ENCODE data around the gene RPP21.

The RPP21 gene

DNA sequence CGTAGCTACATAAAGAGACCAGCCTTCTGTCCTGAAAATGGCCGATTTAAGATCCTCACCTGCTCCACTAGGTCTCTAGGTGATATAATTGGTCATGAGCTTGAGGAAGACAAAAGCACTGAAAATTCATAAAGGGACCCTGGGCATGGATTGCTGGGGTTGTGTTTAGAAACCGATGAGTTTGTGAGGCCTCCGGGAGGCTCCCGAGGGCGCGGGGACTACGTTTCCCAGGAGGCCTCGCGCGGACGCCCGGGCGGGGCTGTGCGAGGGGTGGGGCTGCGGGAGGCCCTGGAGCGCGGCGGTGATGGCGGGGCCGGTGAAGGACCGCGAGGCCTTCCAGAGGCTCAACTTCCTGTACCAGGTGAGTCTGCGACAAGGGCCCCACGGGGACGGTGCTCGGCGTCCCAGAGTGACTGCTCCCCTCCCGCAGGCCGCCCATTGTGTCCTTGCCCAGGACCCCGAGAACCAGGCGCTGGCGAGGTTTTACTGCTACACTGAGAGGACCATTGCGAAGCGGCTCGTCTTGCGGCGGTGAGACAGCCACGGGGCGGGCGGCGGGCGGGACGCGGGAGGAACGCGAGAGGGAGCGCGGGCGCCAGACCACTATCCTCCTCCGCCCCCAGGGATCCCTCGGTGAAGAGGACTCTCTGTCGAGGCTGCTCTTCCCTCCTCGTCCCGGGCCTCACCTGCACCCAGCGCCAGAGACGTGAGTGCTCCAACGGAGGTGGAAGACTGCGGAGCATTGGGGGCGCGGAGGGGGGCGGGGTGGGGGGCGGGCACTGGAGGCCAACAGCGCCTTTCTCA is at the start of gene RPP21:
RPP21 (plus strand) TSS at position 289 of the 804 bp plus-strand sequence; CDS start at position 305, 16 bp downstream.
- CTCF ChIA-PET: no interaction called here
- TF ChIP-seq TARDBP (IDR thresholded peaks at IDR 0.05): no peak
- TF ChIP-seq CTBP1 (IDR thresholded peaks at IDR 0.05; ENCODE audit: borderline replicate concordance): no peak
- peak; percentile 72 for TF ChIP-seq L3MBTL2 (conservative IDR thresholded peaks at IDR 0.05)
- TF ChIP-seq ELF4 (IDR thresholded peaks at IDR 0.05): peak; percentile 67
- TF ChIP-seq FOXA1 (IDR thresholded peaks at IDR 0.05): no peak
- TF ChIP-seq, protein P1, sequence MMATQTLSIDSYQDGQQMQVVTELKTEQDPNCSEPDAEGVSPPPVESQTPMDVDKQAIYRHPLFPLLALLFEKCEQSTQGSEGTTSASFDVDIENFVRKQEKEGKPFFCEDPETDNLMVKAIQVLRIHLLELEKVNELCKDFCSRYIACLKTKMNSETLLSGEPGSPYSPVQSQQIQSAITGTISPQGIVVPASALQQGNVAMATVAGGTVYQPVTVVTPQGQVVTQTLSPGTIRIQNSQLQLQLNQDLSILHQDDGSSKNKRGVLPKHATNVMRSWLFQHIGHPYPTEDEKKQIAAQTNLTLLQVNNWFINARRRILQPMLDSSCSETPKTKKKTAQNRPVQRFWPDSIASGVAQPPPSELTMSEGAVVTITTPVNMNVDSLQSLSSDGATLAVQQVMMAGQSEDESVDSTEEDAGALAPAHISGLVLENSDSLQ (IDR thresholded peaks at IDR 0.05): no peak
- TF ChIP-seq ZNF384 (IDR thresholded peaks at IDR 0.05): no peak
- TF ChIP-seq NFRKB (IDR thresholded peaks at IDR 0.05): no peak
- no peak for TF ChIP-seq BHLHE40 (IDR thresholded peaks at IDR 0.05; ENCODE audit: borderline replicate concordance)
- POLR2A ChIA-PET: interaction anchor here (0.9 to 1.7 kb wide), 3 partner anchors 14 to 284 kb away, joined by 3 to 10 read pairs (median 4); partner anchors contain the start of genes POLR1H and TRIM39
- DNase-seq (ENCODE audit: extremely low spot score): peak; percentile 95

DNA sequence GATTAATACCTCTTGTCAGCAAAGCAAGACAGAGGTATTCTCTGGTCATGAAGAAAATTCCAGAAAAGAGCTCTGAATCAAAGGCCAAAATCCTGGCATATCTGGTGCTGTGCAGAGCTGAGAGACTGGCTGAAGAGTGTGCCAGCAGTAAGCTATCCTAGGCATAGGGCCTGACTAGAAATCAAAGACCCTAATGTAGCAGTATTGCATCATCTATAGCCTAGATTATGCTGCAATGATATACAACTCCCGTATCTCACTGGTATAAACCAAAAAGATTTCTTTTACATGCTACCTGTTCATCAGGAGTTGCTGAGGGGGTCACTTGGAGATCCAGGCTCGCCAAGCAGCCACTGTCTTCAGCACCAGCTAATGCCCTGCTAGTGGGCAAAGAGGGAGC is 49.1 kb upstream of the RPP21 start:
- POLR2A ChIA-PET: no interaction called here
- TF ChIP-seq ZNF384 (IDR thresholded peaks at IDR 0.05): no peak
- no peak for TF ChIP-seq SUZ12 (IDR thresholded peaks at IDR 0.05)
- TF ChIP-seq SP1 (IDR thresholded peaks at IDR 0.05): no peak
- TF ChIP-seq TARDBP (IDR thresholded peaks at IDR 0.05): no peak
- TF ChIP-seq FOXA1 (IDR thresholded peaks at IDR 0.05): no peak
- TF ChIP-seq FOXM1 (IDR thresholded peaks at IDR 0.05; ENCODE audit: borderline replicate concordance): no peak
- no peak for TF ChIP-seq LEF1 (IDR thresholded peaks at IDR 0.05; ENCODE audit: borderline replicate concordance)
- TF ChIP-seq ELF4 (IDR thresholded peaks at IDR 0.05): no peak
- TF ChIP-seq FOXK2 (IDR thresholded peaks at IDR 0.05): no peak
- no peak for TF ChIP-seq BHLHE40 (IDR thresholded peaks at IDR 0.05; ENCODE audit: borderline replicate concordance)
- TF ChIP-seq, protein P1 (IDR thresholded peaks at IDR 0.05): no peak
- no peak for TF ChIP-seq HDGF (IDR thresholded peaks at IDR 0.05; ENCODE audit: borderline replicate concordance)
- no peak for TF ChIP-seq L3MBTL2 (conservative IDR thresholded peaks at IDR 0.05)
- DNase-seq (ENCODE audit: extremely low spot score): no peak
- CTCF ChIA-PET: interaction anchor here (0.6 kb wide), 1 partner anchor 13 kb away, joined by 4 read pairs; no protein-coding TSS in a partner anchor

DNA sequence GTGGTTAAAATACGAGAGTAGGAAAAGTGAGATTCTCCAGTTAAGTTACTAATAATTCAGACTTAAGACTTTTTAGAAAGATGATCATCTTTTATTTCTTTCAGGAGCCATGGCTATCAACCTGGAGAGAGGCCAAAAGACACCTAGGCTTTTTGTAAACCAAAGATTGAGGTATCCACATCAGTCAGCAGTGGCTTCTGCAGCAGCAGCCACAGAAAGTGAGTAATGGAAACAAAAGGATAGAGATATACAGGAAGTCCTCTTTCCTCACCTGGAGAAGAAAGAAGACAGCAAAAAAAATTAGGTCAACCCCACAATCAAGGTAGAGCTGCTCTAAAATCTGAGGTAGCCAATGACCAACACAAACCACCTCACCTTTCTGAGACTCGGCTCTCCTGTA is 41.0 kb upstream of the RPP21 start:
- no peak for DNase-seq (ENCODE audit: extremely low spot score)
- POLR2A ChIA-PET: no interaction called here
- CTCF ChIA-PET: no interaction called here
- TF ChIP-seq, protein P1 (IDR thresholded peaks at IDR 0.05): no peak
- TF ChIP-seq BHLHE40 (IDR thresholded peaks at IDR 0.05; ENCODE audit: borderline replicate concordance) (no peak), FOXA1 (IDR thresholded peaks at IDR 0.05) (no peak), FOXM1 (IDR thresholded peaks at IDR 0.05; ENCODE audit: borderline replicate concordance) (no peak), ELF4 (IDR thresholded peaks at IDR 0.05) (no peak), HDGF (IDR thresholded peaks at IDR 0.05; ENCODE audit: borderline replicate concordance) (no peak), L3MBTL2 (conservative IDR thresholded peaks at IDR 0.05) (no peak), TARDBP (IDR thresholded peaks at IDR 0.05) (no peak), CTBP1 (IDR thresholded peaks at IDR 0.05; ENCODE audit: borderline replicate concordance) (no peak), SUZ12 (IDR thresholded peaks at IDR 0.05) (no peak), LEF1 (IDR thresholded peaks at IDR 0.05; ENCODE audit: borderline replicate concordance) (no peak), FOXK2 (IDR thresholded peaks at IDR 0.05) (no peak), ZNF384 (IDR thresholded peaks at IDR 0.05) (no peak), NFRKB (IDR thresholded peaks at IDR 0.05) (no peak), SP1 (IDR thresholded peaks at IDR 0.05) (no peak), ARNT (IDR thresholded peaks at IDR 0.05) (no peak)

DNA sequence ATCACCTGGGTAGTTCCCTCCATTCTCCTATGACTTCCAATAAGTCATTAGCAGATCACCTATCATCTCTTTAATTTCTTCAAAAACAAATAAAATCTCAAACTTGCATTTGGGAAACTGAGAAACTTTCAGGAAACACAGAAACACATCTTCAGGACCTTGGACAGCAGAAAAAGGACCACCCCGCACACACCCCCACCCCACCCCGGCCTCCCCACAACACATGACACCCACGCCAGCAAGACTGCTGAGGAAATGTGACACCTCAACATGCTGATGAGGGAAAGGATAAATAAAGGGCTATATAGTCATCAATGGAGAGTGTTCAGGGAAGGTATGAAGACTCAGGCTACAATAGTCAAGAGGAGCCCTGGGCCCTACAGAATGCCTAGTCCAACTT is 33.9 kb upstream of the RPP21 start:
- no peak for DNase-seq (ENCODE audit: extremely low spot score)
- POLR2A ChIA-PET: no interaction called here
- CTCF ChIA-PET: no interaction called here
- TF ChIP-seq FOXM1 (IDR thresholded peaks at IDR 0.05; ENCODE audit: borderline replicate concordance): no peak
- no peak for TF ChIP-seq L3MBTL2 (conservative IDR thresholded peaks at IDR 0.05)
- TF ChIP-seq ARNT (IDR thresholded peaks at IDR 0.05): no peak
- no peak for TF ChIP-seq TARDBP (IDR thresholded peaks at IDR 0.05)
- no peak for TF ChIP-seq ELF4 (IDR thresholded peaks at IDR 0.05)
- TF ChIP-seq SUZ12 (IDR thresholded peaks at IDR 0.05): no peak
- TF ChIP-seq SP1 (IDR thresholded peaks at IDR 0.05): no peak
- TF ChIP-seq CTBP1 (IDR thresholded peaks at IDR 0.05; ENCODE audit: borderline replicate concordance): no peak
- TF ChIP-seq HDGF (IDR thresholded peaks at IDR 0.05; ENCODE audit: borderline replicate concordance): no peak
- TF ChIP-seq NFRKB (IDR thresholded peaks at IDR 0.05): no peak
- TF ChIP-seq FOXK2 (IDR thresholded peaks at IDR 0.05): no peak
- TF ChIP-seq ZNF384 (IDR thresholded peaks at IDR 0.05): no peak
- TF ChIP-seq BHLHE40 (IDR thresholded peaks at IDR 0.05; ENCODE audit: borderline replicate concordance): no peak
- TF ChIP-seq FOXA1 (IDR thresholded peaks at IDR 0.05): no peak
- TF ChIP-seq, protein P1 (IDR thresholded peaks at IDR 0.05): no peak
- no peak for TF ChIP-seq LEF1 (IDR thresholded peaks at IDR 0.05; ENCODE audit: borderline replicate concordance)

DNA sequence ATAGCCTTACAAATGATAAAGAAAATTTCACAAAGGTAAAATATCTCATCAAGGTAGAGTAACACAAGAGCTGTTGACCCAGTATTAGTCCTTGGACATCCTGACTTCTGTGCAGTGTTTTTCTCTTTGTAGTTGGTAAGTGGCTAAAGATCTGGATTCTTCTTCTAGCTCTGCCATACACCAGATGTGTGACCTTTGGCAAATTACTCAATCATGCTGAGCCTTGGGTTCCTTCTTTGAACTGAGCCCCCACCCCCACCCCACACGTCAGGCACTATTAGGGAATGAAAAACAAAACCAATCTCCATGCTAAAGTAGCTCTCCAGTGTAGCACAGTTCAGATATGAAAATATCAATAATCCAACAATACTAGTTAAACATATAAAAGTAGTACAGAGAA is 33.3 kb upstream of the RPP21 start:
- ChIA-PET POLR2A (interaction anchor here (4.3 kb wide), 1 partner anchor 14 kb away, joined by 20 read pairs; the partner anchor contains the start of gene TRIM39), CTCF (interaction anchor here (0.6 kb wide), 1 partner anchor 93 kb away, joined by 3 read pairs; no protein-coding TSS in a partner anchor)
- no peak for DNase-seq (ENCODE audit: extremely low spot score)
- TF ChIP-seq HDGF (IDR thresholded peaks at IDR 0.05; ENCODE audit: borderline replicate concordance) (no peak), SUZ12 (IDR thresholded peaks at IDR 0.05) (no peak), SP1 (IDR thresholded peaks at IDR 0.05) (no peak)
